Liver (tissue), 3 donors: ENCODE data around the gene BEND3.
A peak's percentile ranks its signal among the peaks of the same experiment; 100 is the strongest.

Experiments used
- MAX ChIP-seq: IDR thresholded peaks from 2 replicates; pipeline ENCODE4 v1.6.1; 2016; ENCODE audit warnings: antibody characterized with exemption
- SP1 ChIP-seq: IDR thresholded peaks from 2 replicates; pipeline ENCODE4 v1.6.1; 2018; ENCODE audit warnings: antibody characterized with exemption, mild to moderate bottlenecking
- YY1 ChIP-seq: IDR thresholded peaks from 2 replicates; pipeline ENCODE4 v1.6.1; 2016; ENCODE audit warnings: antibody characterized with exemption, mild to moderate bottlenecking
- TF ChIP-seq, protein P1 (sequence below): IDR thresholded peaks from 2 replicates; pipeline ENCODE4 v1.6.1; 2016; ENCODE audit warnings: antibody characterized with exemption
- TF ChIP-seq, protein P2 (sequence below): fragments of 150-350 bp; IDR thresholded peaks from 2 replicates; pipeline ENCODE4 v1.5.1; 2017; ENCODE audit warnings: improper control_type of control experiment, low read depth, low read length; ENCODE audit not compliant: missing input control
- donor health status: healthy.
- donor health status: healthy.

DNA sequence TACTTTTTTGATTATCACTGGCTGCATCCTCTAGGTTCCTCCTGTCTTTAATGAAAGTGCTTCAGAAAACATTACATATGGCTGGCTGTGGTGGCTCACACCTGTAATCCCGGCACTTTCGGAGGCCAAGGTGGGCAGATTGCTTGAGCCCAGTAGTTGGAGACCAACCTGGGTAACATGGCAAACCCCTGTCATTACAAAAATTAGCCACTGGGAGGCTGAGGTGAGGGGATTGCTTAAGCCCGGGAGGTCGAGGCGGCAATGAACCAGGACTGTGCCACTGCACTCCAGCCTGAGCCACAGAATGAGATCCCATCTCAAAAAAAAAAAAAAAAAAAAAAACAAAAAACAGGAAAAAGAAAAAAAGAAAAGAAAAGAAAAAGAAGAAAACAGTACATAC, 35.3 kb downstream of the BEND3 start:
- TF ChIP-seq MAX (no peak), SP1 (no peak), YY1 (no peak)
- TF ChIP-seq, protein P1, sequence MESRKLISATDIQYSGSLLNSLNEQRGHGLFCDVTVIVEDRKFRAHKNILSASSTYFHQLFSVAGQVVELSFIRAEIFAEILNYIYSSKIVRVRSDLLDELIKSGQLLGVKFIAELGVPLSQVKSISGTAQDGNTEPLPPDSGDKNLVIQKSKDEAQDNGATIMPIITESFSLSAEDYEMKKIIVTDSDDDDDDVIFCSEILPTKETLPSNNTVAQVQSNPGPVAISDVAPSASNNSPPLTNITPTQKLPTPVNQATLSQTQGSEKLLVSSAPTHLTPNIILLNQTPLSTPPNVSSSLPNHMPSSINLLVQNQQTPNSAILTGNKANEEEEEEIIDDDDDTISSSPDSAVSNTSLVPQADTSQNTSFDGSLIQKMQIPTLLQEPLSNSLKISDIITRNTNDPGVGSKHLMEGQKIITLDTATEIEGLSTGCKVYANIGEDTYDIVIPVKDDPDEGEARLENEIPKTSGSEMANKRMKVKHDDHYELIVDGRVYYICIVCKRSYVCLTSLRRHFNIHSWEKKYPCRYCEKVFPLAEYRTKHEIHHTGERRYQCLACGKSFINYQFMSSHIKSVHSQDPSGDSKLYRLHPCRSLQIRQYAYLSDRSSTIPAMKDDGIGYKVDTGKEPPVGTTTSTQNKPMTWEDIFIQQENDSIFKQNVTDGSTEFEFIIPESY = no peak
- TF ChIP-seq, protein P2, sequence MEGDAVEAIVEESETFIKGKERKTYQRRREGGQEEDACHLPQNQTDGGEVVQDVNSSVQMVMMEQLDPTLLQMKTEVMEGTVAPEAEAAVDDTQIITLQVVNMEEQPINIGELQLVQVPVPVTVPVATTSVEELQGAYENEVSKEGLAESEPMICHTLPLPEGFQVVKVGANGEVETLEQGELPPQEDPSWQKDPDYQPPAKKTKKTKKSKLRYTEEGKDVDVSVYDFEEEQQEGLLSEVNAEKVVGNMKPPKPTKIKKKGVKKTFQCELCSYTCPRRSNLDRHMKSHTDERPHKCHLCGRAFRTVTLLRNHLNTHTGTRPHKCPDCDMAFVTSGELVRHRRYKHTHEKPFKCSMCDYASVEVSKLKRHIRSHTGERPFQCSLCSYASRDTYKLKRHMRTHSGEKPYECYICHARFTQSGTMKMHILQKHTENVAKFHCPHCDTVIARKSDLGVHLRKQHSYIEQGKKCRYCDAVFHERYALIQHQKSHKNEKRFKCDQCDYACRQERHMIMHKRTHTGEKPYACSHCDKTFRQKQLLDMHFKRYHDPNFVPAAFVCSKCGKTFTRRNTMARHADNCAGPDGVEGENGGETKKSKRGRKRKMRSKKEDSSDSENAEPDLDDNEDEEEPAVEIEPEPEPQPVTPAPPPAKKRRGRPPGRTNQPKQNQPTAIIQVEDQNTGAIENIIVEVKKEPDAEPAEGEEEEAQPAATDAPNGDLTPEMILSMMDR = peak; percentile 24
